Neural progenitor cell (in vitro differentiated cells): ENCODE results near the gene PNLIPRP1.

Experiments
- CTCF ChIP-seq: fragments of 200-600 bp; sonication (generic); IDR thresholded peaks from 2 replicates; pipeline ENCODE4 v1.5.1; 2017; ENCODE audit warnings: antibody characterized with exemption, mild to moderate bottlenecking
- EZH2 ChIP-seq: fragments of 200-600 bp; sonication (generic); IDR thresholded peaks from 2 replicates; pipeline ENCODE4 v1.6.1; 2017; ENCODE audit warnings: antibody characterized with exemption, mild to moderate bottlenecking, moderate library complexity
- EZH2phosphoT487 ChIP-seq: fragments of 200-600 bp; sonication (generic); IDR thresholded peaks from 2 replicates; pipeline ENCODE4 v1.6.1; 2017; ENCODE audit warnings: antibody characterized with exemption

GRCh38 chr10:116596062-116596461 is 5.3 kb downstream of the PNLIPRP1 start:
- TF ChIP-seq CTCF (no peak), EZH2 (no peak), EZH2phosphoT487 (no peak)
